SK-N-SH (cell line): ENCODE results near the gene CNPY4. TPM values are rescaled to one million over a fixed set of nuclear protein-coding genes. Genes with fewer than 3 reads are reported as not detected.

ENCODE experiments used
- CTCF ChIA-PET: fragments of 300-600, 350-600 bp; formaldehyde crosslinking; extraction: SDS; loops from one replicate; lab custom pipeline; 2021; lab: Yijun Ruan, JAX
- POLR2A ChIA-PET: fragments of 350-600 bp; sonication (Branson Sonifier 250); formaldehyde crosslinking; extraction: SDS; loops from one replicate; lab custom pipeline; 2020; ENCODE audit warnings: antibody characterized with exemption, inconsistent platforms; lab: Yijun Ruan, JAX
- DNase-seq: peaks from one replicate; pipeline ENCODE4 v3.0.0; 2012
- H2AFZ ChIP-seq: fragments of 200-600 bp; sonication (generic); 2 replicates; pipeline ENCODE4 v1.8.1; 2016; ENCODE audit warnings: antibody characterized with exemption, mild to moderate bottlenecking, low read depth
- H3F3A ChIP-seq: fragments of 200-600 bp; sonication (generic); replicated peaks from 2 replicates; pipeline ENCODE3; 2016; ENCODE audit warnings: antibody characterized with exemption, mild to moderate bottlenecking; ENCODE audit not compliant: insufficient read depth
- H3K27ac ChIP-seq, 2 experiments: fragments of 200-500 bp in 1 of 2; fragments of 200-600 bp in 1 of 2; sonication (Bioruptor generic) in 1 of 2; sonication (generic), shearing (Covaris generic) in 1 of 2; 2 replicates each; pipeline versions ENCODE4 v1.5.1 to v1.6.1; 2014 to 2016; ENCODE audit warnings: low read depth in 2 of 2, inconsistent platforms in 1 of 2, low read length in 1 of 2, mild to moderate bottlenecking in 1 of 2, mixed read lengths in 1 of 2
- H3K27me3 ChIP-seq: fragments of 200-600 bp; sonication (generic), shearing (Covaris generic); 2 replicates; pipeline ENCODE4 v1.6.1; 2016; ENCODE audit warnings: mixed run types; ENCODE audit not compliant: insufficient read depth
- H3K36me3 ChIP-seq, 2 experiments: fragments of 200-500 bp in 1 of 2; fragments of 200-600 bp in 1 of 2; sonication (Bioruptor generic) in 1 of 2; sonication (generic) in 1 of 2; replicated peaks in 1 of 2; 2 replicates each; pipeline versions ENCODE3 to v1.5.1; 2014 to 2016; ENCODE audit warnings: low read length in 1 of 2, mild to moderate bottlenecking in 1 of 2; ENCODE audit not compliant: insufficient read depth in 2 of 2, control insufficient read depth in 1 of 2
- H3K4me1 ChIP-seq, 2 experiments: fragments of 200-500 bp in 1 of 2; fragments of 200-600 bp in 1 of 2; sonication (Bioruptor generic) in 1 of 2; sonication (generic), shearing (Covaris generic) in 1 of 2; 2 replicates each; pipeline versions ENCODE4 v1.5.1 to v1.6.1; 2014 to 2016; ENCODE audit warnings: low read depth in 1 of 2, low read length in 1 of 2, mixed run types in 1 of 2; ENCODE audit not compliant: insufficient read depth in 2 of 2, control insufficient read depth in 1 of 2
- H3K4me2 ChIP-seq: fragments of 200-600 bp; sonication (generic), shearing (Covaris generic); 2 replicates; pipeline ENCODE4 v1.6.1; 2017; ENCODE audit warnings: mixed run types
- H3K4me3 ChIP-seq, 2 experiments: fragments of 200-500 bp in 1 of 2; fragments of 200-600 bp in 1 of 2; sonication (Bioruptor generic) in 1 of 2; sonication (generic), shearing (Covaris generic) in 1 of 2; 2 replicates each; pipeline versions ENCODE4 v1.5.1 to v1.8.1; 2014 to 2016; ENCODE audit warnings: low read depth in 2 of 2, inconsistent platforms in 1 of 2, low read length in 1 of 2, mild to moderate bottlenecking in 1 of 2, mixed read lengths in 1 of 2, moderate library complexity in 1 of 2
- H3K79me2 ChIP-seq: fragments of 200-600 bp; sonication (generic); 2 replicates; pipeline ENCODE4 v1.8.1; 2017; ENCODE audit warnings: mild to moderate bottlenecking; ENCODE audit not compliant: insufficient read depth
- H3K9ac ChIP-seq: fragments of 200-600 bp; sonication (generic); 2 replicates; pipeline ENCODE4 v1.6.1; 2017; ENCODE audit warnings: mixed run types
- H3K9me2 ChIP-seq: fragments of 200-600 bp; sonication (generic); 2 replicates; pipeline ENCODE4 v1.6.1; 2017; ENCODE audit warnings: mixed run types
- H3K9me3 ChIP-seq: fragments of 200-600 bp; sonication (generic); 2 replicates; pipeline ENCODE4 v1.6.1; 2017; ENCODE audit warnings: mixed run types, mild to moderate bottlenecking, moderate library complexity
- H4K20me1 ChIP-seq: fragments of 200-600 bp; sonication (generic); 2 replicates; pipeline ENCODE4 v1.6.1; 2017; ENCODE audit warnings: mild to moderate bottlenecking, mixed run types; ENCODE audit not compliant: insufficient read depth
- CHD2 ChIP-seq: fragments of 150-350 bp; IDR thresholded peaks from 2 replicates; pipeline ENCODE4 v1.6.1; 2018; ENCODE audit warnings: low read length; ENCODE audit not compliant: partially characterized antibody
- ELF1 ChIP-seq: IDR thresholded peaks from 2 replicates; pipeline ENCODE4 v1.4.0; 2012
- EP300 ChIP-seq, 2 experiments: IDR thresholded peaks; 2 replicates each; pipeline versions ENCODE4 v1.4.0 to v1.6.1; 2012; ENCODE audit warnings: borderline replicate concordance in 1 of 2, low read depth in 1 of 2, low read length in 1 of 2
- FOSL2 ChIP-seq: IDR thresholded peaks from 2 replicates; pipeline ENCODE4 v1.4.0; 2012; ENCODE audit warnings: low read depth, mild to moderate bottlenecking, moderate library complexity, borderline replicate concordance
- FOXJ3 ChIP-seq: sonication (generic); formaldehyde crosslinking; IDR thresholded peaks from 2 replicates; pipeline ENCODE4 v1.5.1; 2020; ENCODE audit warnings: mild to moderate bottlenecking, missing genetic modification reagents
- GABPA ChIP-seq: IDR thresholded peaks from 2 replicates; pipeline ENCODE4 v1.4.0; 2012; ENCODE audit warnings: low read depth, mild to moderate bottlenecking
- IRF3 ChIP-seq: fragments of 150-350 bp; IDR thresholded peaks from 2 replicates; pipeline ENCODE4 v1.6.1; 2016; ENCODE audit warnings: mild to moderate bottlenecking, low read depth, low read length
- MAX ChIP-seq: IDR thresholded peaks from 2 replicates; pipeline ENCODE4 v1.4.0; 2012; ENCODE audit warnings: low read depth
- MEF2A ChIP-seq: IDR thresholded peaks from 2 replicates; pipeline ENCODE4 v1.4.0; 2012; ENCODE audit warnings: low read depth, borderline replicate concordance
- NFIC ChIP-seq: IDR thresholded peaks from 2 replicates; pipeline ENCODE4 v1.4.0; 2012; ENCODE audit warnings: borderline replicate concordance
- POLR2AphosphoS5 ChIP-seq: IDR thresholded peaks from 2 replicates; pipeline ENCODE4 v1.6.1; 2012; ENCODE audit warnings: low read depth, low read length
- RAD21 ChIP-seq: IDR thresholded peaks from 2 replicates; pipeline ENCODE4 v1.6.1; 2012; ENCODE audit warnings: mild to moderate bottlenecking, low read length
- RCOR1 ChIP-seq: fragments of 150-350 bp; IDR thresholded peaks from 2 replicates; pipeline ENCODE4 v1.6.1; 2017; ENCODE audit warnings: antibody characterized with exemption, low read length
- REST ChIP-seq: IDR thresholded peaks from 2 replicates; pipeline ENCODE4 v1.6.1; 2012; ENCODE audit warnings: mild to moderate bottlenecking, low read depth, low read length, moderate library complexity
- RFX5 ChIP-seq: IDR thresholded peaks from 2 replicates; pipeline ENCODE4 v1.6.1; 2012; ENCODE audit warnings: mild to moderate bottlenecking, improper control_type of control experiment, low read length
- RXRA ChIP-seq: IDR thresholded peaks from 2 replicates; pipeline ENCODE4 v1.4.0; 2012; ENCODE audit warnings: low read depth, mild to moderate bottlenecking, borderline replicate concordance
- SIN3A ChIP-seq: IDR thresholded peaks from 2 replicates; pipeline ENCODE4 v1.6.1; 2012; ENCODE audit warnings: low read depth, mild to moderate bottlenecking, low read length, moderate library complexity, borderline replicate concordance
- SMC3 ChIP-seq: IDR thresholded peaks from 2 replicates; pipeline ENCODE4 v1.6.1; 2012; ENCODE audit warnings: low read depth, low read length, improper control_type of control experiment
- TAF1 ChIP-seq: IDR thresholded peaks from 2 replicates; pipeline ENCODE4 v1.6.1; 2012; ENCODE audit warnings: low read depth, mild to moderate bottlenecking, low read length, moderate library complexity, borderline replicate concordance
- TEAD4 ChIP-seq: IDR thresholded peaks from 2 replicates; pipeline ENCODE4 v1.4.0; 2012; ENCODE audit warnings: mild to moderate bottlenecking, borderline replicate concordance; ENCODE audit not compliant: insufficient read depth
- WGBS: methylation state at CpG from one replicate; pipeline ENCODE4 v1.1.6; 2017; ENCODE audit warnings: low lambda C conversion rate; 5-methylcytosine and 5-hydroxymethylcytosine counted together
- polyA plus RNA-seq, 3 experiments: library from polyadenylated mRNA; depleted of rRNA; stranded (reverse); fragments of >200 nt; gene quantifications; 2 replicates each; pipeline ENCODE4 v1.2.3, GENCODE V29; 2012
- TF ChIP-seq, protein P1 (sequence below): IDR thresholded peaks from 2 replicates; pipeline ENCODE4 v1.4.0; 2012; ENCODE audit warnings: low read depth, borderline replicate concordance

The CNPY4 gene
- polyA plus RNA-seq, 1 of the 3 experiments (the other 2 are of a cell fraction), result 52.0 TPM

- H3K4me1 ChIP-seq, result peaks cover 11 to 19% of the 10 kb centered on the region in 2 experiments; a peak in 2 of 4 replicates
- 97% methylated on average over 15 of the region's 18 CpGs for WGBS
- no peaks in the 10 kb centered on the region for H3K27me3 ChIP-seq
- TF ChIP-seq RFX5, result no peak
- no peak for TF ChIP-seq RAD21
- TF ChIP-seq MAX, result no peak
- no peak for TF ChIP-seq MEF2A
- TF ChIP-seq POLR2AphosphoS5, result no peak
- TF ChIP-seq GABPA, result no peak
- TF ChIP-seq SMC3, result no peak
- H3F3A ChIP-seq, result no peaks in the 10 kb centered on the region
- H3K9ac ChIP-seq, result no peak overlapping the region
- H3K4me3 ChIP-seq, result no peak overlapping the region
- H3K9me3 ChIP-seq, result no peaks in the 10 kb centered on the region
- H3K27ac ChIP-seq, result no peak overlapping the region
- no peak overlapping the region for H3K4me2 ChIP-seq
- H3K9me2 ChIP-seq, result no peaks in the 10 kb centered on the region
- DNase-seq, result no peak
- no peak overlapping the region for H2AFZ ChIP-seq
- ChIA-PET CTCF (interaction anchor here (0.6 to 3.2 kb wide), 8 partner anchors 8 to 1991 kb away, joined by 3 to 16 read pairs (median 4); partner anchors contain the start of genes GAL3ST4, GPC2 and STAG3), POLR2A (interaction anchor here (4.3 kb wide), 1 partner anchor 12 kb away, joined by 25 read pairs; the partner anchor contains the start of gene LAMTOR4)
- peaks cover 18 to 20% of the 10 kb centered on the region in 2 experiments for H3K36me3 ChIP-seq
- peaks cover 20% of the 10 kb centered on the region for H4K20me1 ChIP-seq
- peaks cover 35% of the 10 kb centered on the region for H3K79me2 ChIP-seq
Measured at GRCh38 chr7:100160067-100160466, 40.6 kb downstream of the CNPY4 start.

- H3K4me3 ChIP-seq, result no peak overlapping the region
- CTCF ChIA-PET, result interaction anchor here (1.3 to 1.5 kb wide), 2 partner anchors 15 to 30 kb away, joined by 5 read pairs; partner anchors contain the start of gene LAMTOR4
- H3K9ac ChIP-seq, result no peak overlapping the region
- no peaks in the 10 kb centered on the region for H4K20me1 ChIP-seq
- no peaks in the 10 kb centered on the region for H3K9me3 ChIP-seq
- 63% methylated on average over 5 of the region's 6 CpGs for whole genome bisulfite sequencing
- H2AFZ ChIP-seq, result no peak overlapping the region
- DNase-seq, result peak; percentile 23
- POLR2A ChIA-PET, result no interaction called here
- H3K27me3 ChIP-seq, result no peaks in the 10 kb centered on the region
- H3K36me3 ChIP-seq, result no peaks in the 10 kb centered on the region
- no peak overlapping the region for H3K4me2 ChIP-seq
- H3K9me2 ChIP-seq, result no peaks in the 10 kb centered on the region
- peaks cover 9% of the 10 kb centered on the region; the same call in 1 of the 2 replicates for H3K79me2 ChIP-seq
- no peaks in the 10 kb centered on the region for H3F3A ChIP-seq
- no peak overlapping the region for H3K27ac ChIP-seq
- H3K4me1 ChIP-seq, result peaks cover 0 to 12% of the 10 kb centered on the region in 2 experiments; a peak in 1 of 4 replicates
- no peak for TF ChIP-seq IRF3
- TF ChIP-seq NFIC, result no peak
- TF ChIP-seq TEAD4, result no peak
- no peak for TF ChIP-seq EP300 (IDR thresholded peaks at IDR 0.05; ENCODE audit: borderline replicate concordance in 1 of 2, low read depth in 1 of 2, low read length in 1 of 2)
- TF ChIP-seq FOXJ3, result no peak
- TF ChIP-seq REST, result no peak
- TF ChIP-seq MEF2A, result no peak
- no peak for TF ChIP-seq RAD21
- TF ChIP-seq SIN3A, result no peak
- TF ChIP-seq RXRA, result no peak
- TF ChIP-seq, protein P1, sequence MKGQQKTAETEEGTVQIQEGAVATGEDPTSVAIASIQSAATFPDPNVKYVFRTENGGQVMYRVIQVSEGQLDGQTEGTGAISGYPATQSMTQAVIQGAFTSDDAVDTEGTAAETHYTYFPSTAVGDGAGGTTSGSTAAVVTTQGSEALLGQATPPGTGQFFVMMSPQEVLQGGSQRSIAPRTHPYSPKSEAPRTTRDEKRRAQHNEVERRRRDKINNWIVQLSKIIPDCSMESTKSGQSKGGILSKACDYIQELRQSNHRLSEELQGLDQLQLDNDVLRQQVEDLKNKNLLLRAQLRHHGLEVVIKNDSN, result no peak
- no peak for TF ChIP-seq RCOR1
- no peak for TF ChIP-seq TAF1
- no peak for TF ChIP-seq ELF1
- no peak for TF ChIP-seq CHD2
- no peak for TF ChIP-seq FOSL2
Measured at GRCh38 chr7:100163006-100163531, 43.6 kb downstream of the CNPY4 start.
